Activated T-cell treated with anti-CD3 and anti-CD28 coated beads for 24 hours (primary cell): ENCODE results near the gene PRPH.
A peak's percentile ranks its signal among the peaks of the same experiment; 100 is the strongest.
"Not testable (repeated sequence)": the region's sequence is repeated elsewhere in the genome, so short reads cannot be mapped to it uniquely, and the experiment has no call there.

Source experiments
- DNase-seq: peaks from one replicate; pipeline ENCODE4 v3.0.0-alpha.2; 2020; ENCODE audit warnings: low read depth

Gene PRPH

DNA sequence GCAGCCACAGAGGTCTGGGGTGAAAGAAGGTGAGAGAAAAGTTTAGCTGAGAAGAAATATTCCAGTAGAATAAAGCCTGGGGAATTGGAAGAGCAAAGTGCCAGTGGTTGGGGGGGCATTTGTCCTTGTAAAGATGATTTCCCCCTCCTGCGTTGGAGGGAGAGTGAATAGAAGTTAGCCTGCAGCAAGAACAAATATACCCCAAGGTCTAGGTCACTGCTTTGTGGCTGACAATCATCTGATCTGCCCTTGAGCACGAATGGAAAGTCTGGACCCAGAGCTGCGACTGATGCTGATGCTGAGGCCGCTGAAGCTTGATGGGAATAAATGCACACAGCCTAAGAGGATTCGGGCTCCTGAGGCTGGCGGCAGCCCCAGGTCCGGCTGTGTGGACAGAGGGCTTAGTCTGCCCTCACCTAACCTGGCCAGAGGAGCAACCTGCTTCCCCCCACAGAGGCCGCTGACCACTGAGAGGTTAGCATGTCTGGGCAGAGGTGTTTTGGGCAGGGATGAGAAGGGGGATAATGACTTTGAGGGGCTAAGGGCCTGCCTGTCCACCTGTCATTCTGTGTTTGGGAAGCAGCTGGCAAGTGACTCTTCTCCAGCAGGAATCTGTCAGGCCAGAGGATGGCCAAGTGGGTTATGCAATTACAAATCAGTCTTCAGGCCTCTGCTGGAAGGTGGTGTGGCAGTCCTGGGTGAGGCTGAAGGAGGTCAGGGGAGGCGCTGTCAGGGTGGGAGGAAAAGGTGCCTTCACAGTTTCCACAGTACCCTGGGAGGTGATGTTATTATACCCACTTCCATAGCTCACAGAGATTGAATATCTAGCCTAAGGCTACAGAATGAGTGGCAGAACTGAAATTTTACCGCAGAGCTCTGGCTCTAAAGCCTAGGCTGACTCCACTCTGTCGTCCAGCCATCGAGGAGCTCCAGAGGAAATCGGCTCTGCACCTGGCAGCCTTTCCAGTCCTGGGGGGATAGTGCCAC lies 18.4 kb upstream of the PRPH start:
- no peak for DNase-seq

DNA sequence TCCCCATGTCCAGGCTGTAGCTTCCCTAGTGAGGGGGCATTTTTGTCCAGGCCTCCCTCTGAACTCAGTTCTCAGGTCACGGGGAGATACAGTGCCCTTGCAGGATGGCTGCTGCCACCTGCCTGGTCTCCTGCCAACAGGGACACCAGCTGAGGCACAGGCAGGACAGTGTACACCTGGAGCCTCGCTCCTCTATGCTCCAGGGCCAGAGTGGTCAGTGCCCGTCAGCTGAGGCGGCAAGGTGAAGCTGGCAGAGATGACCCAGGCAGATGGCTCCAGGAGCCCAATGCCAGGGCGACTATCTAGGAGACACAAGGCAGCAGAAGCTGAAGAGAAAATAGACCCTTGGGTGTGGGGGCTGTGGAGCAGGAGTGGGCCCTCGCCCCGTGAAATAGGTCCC lies 17.5 kb upstream of the PRPH start:
- DNase-seq: no peak

DNA sequence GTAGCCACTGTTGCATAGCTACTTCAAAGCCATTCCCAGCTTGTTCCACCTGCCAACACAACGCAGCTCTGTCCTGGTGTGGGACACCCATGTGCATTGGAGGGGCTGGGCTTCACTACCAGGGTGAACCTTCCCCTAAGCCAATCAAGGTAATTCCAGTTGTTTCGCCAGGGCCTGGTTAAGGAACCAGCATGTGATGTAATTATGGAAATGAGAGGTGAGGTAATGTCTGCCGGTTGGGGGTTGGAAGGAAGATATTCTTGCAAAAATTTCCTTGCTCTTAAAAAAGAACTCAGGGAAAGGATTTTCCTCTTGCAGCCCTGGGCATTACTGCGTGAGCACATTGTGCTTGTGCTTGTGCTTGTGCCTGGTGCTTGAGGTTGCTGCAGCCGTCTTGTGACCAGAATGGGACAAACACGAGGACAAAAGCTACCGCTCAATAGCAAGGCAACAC lies 15.2 kb upstream of the PRPH start:
- no peak for DNase-seq

GRCh38 chr12:49280545-49280944 lies 14.4 kb upstream of the PRPH start:
- not testable (repeated sequence) for DNase-seq

DNA sequence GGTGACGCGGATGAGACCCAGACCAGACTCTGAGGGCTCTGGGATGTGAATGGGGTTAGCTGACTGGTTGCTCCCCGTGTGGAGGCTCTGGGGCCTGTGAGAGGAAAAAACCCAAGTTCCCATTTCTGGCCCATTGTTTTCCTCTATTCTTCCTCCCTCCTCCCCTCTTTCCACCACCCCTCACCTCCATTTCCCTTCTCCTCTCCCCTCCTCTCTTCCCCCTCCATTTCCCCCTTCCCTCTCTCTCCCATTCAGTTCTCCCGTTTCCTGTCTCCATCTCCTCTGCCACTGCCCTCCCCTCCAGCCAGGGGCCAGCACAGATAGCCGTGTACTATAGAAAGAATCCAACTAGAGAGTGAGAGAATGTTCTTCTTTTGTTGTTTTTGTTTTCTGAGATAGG lies 12.6 kb upstream of the PRPH start:
- DNase-seq: no peak

DNA sequence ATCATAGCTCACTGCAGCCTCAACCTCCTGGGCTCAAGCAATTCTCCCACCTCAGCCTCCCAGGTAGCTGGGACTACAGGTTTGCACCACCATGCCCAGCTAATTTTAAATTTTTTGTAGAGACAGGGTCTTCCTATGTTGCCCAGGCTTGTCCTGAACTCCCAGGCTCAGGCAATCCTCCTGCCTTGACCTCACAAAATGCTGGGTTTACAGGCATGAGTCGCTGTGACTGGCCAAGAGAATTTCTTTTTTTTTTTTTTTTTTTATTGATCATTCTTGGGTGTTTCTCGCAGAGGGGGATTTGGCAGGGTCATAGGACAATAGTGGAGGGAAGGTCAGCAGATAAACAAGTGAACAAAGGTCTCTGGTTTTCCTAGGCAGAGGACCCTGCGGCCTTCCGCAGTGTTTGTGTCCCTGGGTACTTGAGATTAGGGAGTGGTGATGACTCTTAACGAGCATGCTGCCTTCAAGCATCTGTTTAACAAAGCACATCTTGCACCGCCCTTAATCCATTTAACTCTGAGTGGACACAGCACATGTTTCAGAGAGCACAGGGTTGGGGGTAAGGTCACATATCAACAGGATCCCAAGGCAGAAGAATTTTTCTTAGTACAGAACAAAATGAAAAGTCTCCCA lies 12.1 kb upstream of the PRPH start:
- not testable (repeated sequence) for DNase-seq

DNA sequence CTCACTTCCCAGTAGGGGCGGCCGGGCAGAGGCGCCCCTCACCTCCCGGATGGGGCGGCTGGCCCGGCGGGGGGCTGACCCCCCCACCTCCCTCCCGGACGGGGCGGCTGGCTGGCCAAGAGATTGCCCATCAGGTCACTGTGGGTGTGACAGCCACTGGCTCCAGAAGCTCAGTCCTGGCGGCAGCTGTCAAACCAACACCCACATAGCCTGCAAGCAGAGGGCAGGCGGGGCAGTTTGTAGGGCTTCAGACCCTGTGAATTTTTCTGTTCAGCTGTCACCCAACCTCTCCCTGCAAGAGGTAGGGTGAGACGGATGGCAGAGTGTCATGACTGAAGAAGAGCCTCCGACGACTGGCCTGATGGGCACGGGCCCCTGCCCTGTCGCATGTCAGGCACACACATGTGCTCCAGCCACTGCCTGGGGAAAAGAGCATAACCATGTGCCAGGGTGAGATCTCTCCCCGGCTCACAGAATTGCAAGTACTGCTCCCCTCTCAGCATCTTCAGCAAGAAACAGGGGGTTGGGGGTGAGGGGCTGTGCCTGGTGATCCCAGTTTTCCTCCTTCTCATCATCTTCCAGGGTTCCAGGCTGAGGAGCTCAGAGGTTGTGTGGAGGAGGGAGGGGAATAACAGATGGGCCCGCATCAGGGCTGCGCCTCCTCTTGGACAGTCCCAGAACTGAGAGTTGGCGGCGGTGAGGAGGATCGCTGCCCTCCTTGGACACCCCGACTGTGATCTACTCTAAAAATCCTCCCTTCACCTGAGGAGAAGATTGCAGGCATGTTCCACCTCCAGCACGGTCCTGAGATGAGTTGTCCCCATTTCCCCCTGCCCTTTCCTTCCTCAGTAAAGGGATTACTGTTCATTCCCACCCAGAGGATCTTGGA lies 11.2 kb upstream of the PRPH start:
- no peak for DNase-seq

DNA sequence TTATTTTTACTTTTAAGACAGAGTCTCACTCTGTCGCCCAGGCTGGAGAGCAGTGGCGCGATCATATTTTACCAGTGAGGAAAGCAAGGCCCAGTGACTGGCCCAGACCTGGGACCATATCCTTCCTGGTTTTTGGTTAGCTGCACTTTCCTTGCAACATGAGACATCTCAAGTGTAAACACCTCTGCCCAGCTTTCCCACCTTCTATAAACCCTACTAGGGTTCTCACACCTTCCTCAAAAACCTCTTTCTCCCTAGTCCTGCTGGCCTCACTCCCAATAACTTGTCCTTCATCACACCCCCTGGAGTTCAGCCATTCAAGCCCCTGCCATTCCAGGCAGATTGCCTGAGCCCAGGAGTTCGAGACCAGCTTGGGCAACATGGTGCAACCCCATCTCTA lies 10.3 kb upstream of the PRPH start:
- no peak for DNase-seq

GRCh38 chr12:49287876-49288275 lies 7.1 kb upstream of the PRPH start:
- no peak for DNase-seq

DNA sequence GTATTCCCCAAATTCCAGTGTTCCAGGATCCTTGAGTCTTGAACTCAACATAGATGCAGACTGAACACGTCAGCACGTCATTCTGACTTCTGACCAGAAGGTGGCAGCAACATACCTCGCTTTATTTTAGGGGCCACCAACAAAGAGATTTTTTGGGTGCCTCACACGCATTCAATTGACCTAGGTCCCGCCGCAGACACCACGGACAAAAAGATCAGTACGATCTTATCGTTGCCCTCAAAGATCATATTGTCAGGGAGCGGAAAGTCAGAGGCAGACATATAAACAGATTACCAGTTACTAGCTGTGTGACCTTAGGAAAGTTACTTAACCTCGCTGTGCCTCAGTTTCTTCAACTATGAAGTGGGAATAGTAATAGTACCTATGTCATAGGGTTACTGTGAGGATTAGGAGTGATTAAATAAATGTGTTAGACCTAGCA lies 6.5 kb upstream of the PRPH start:
- peak; percentile 58 for DNase-seq

DNA sequence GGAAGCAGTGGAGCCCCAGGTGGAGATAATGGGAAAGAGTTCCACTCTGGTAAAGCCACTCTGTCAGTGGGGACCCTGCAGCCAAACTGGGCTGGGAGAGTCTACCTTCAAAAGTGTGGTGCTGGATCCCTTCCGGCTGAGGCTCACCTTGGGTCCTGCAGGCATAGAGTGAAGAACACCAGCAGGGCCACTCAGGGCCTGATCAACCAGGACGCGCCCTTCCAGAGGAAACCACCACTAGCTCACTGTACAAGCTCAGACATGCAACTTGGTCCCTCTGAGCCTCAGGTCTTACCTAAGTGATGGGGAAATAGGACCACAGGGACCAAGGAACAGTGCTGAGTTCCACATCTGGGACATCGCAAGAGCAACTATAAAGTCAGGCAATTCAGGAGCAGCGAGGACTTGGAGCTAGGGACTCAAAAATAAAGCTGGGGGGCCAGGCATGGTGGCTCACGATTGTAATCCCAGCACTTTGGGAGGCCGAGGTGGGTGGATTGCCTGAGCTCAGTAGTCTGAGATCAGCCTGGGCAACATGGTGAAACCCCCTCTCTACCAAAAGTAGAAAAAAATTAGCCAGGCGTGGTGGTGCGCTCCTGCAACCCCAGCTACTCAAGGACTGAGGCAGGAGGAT lies 5.9 kb upstream of the PRPH start:
- DNase-seq: no peak

GRCh38 chr12:49292729-49293055 lies 2.3 kb upstream of the PRPH start:
- no peak for DNase-seq

DNA sequence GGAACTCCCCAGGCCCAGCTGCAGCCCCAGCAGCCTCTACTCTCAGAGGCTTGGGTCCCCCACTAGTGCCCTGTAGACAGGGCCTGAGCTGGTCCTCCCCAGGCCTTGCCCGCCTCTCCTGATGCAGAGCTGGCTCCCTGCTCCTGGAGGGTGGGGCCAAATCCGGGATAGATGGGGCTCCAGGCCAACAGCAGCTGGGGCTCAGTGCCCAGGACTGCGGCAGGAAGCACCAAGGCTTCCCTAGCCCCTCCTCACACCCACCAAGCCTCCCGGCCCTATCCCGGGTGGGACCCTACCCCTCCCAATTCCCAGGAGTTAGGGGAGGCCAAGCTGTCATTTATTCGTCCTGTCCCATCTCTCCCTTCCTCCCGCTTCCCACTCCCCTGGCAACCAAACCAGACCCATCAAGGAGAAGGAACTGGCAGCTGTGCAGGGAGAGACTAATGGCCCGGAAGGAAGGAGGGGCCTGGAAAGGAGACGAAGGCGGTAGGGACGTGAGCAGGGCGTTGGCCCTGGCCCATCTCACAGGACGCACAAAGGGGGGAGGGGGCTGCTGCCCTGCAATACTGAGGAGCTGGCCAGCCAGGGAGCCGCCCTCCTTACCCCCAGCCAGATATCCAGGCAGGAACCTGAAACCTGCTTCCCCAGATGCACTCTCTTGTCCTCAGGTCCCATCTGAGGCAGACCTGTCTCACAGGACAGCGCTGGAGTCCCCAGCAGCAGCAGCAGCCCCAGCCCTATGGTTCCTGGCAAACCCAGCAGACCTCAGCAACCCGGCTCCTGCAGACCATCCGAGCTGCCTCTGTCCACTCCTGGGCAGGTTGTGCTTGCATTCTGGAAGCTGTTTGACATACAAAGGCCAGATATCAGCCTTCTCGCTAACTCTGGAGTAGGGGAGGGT lies 1.6 kb upstream of the PRPH start:
- DNase-seq: no peak

DNA sequence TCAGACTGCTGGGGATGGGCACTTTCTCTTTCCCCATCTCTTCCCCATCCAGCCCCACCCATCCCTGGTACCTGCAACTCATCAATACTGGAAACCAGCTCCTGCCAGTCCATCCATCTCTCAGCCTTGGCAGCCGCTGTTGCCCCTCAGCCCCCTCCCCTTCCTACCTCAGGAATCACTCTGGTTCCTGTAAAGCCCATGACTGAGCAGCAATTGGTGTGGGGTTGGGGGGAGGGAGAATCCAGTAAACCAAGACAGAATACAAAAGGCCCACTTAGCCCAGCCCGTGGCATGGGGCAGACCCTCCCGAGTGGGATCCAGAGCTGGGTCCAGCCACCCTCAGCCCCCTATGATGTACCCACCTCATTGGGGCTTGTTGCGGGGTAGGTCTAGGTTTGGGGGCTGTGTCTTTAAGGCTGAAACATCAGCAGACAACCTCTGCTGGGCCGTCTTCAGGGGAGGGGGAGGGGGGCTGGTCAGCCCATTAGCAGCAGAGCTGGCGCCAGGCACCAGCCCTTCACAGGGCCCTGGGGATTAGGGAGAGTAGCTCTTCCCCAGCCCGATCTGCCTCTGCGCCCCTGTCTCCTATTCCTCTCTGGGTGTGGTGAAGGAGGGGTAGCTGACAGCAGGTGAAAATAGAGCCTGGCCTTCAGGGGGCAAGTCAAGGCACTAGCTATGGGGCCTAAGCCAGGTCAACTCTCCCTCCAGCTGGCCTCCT lies 702 bp upstream of the PRPH start:
- DNase-seq: no peak

DNA sequence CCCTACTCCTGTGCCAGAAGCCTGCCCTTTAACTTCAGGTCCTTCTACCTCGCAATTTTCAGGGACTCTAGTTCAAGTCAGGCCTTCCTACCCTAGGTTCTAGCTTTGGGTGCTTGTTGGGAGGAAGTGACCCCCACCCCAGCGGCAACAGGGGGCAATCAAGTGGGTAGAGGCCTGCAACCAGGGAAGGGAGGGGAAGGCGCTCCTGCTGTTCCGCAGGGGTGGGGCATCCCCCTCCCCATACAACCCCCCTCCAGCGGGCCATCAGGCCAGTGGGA lies 204 bp upstream of the PRPH start:
- no peak for DNase-seq

- DNase-seq: peak; percentile 29
Measured at GRCh38 chr12:49296034-49296835, 1.3 kb downstream of the PRPH start.

- DNase-seq: peak; percentile 28
Measured at GRCh38 chr12:49296836-49297694, 2.1 kb downstream of the PRPH start.

DNA sequence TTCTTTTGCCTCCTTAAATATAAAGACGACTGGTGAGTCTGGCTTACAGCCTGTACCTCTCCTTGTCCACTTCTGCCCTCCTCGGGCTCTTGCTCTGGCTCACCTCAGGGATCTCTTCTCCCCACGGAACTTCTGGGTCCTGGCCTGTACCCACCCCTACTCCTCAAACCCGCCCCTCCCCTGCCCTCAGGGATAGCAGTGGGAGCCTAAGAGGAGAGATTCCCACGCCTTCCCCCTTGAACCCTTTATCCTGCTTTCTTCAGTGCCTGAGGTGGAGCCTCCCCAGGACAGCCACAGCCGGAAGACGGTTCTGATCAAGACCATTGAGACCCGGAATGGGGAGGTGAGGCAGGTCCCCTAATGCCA lies 2.7 kb downstream of the PRPH start:
- no peak for DNase-seq

DNA sequence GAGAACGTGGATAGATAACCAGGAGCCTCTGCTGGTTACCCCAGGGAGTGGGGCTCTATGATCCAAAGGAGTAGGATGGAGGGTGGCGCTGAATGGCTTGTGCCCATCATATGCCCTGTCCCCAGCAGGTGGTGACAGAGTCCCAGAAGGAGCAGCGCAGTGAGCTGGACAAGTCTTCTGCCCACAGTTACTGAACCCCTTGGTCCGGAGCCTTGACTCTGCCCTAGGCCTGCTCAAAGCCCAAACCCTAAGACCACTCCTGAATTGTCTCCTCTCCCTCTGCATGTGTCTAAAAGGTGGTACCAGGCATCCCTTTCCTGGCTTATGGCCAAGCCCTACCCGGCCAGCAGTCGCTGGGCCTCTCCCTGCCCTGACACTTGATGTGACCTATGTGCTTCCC lies 3.2 kb downstream of the PRPH start:
- DNase-seq: no peak
